Activated naive CD4-positive, alpha-beta T cell treated with anti-CD3 and anti-CD28 coated beads for 36 hours (primary cell): ENCODE data around the gene PPP2R5D. TPM values are rescaled to one million over a fixed set of nuclear protein-coding genes. Genes with fewer than 3 reads are reported as not detected.

Experiments
- CTCF ChIA-PET: fragments of 350-600 bp; sonication (Branson Sonifier 250); formaldehyde crosslinking; loops from one replicate; lab custom pipeline; 2021; ENCODE audit warnings: antibody characterized with exemption; lab: Charles Lee
- DNase-seq: peaks from one replicate; pipeline ENCODE4 v3.0.0-alpha.2; 2020
- H3K27ac Mint-ChIP-seq: one replicate; pipeline ENCODE4 v1.8.0; 2021; ENCODE audit warnings: mild to moderate bottlenecking, mixed read lengths
- H3K27me3 Mint-ChIP-seq: one replicate; pipeline ENCODE4 v1.8.0; 2021; ENCODE audit warnings: low read depth, mixed read lengths
- H3K36me3 Mint-ChIP-seq: one replicate; pipeline ENCODE4 v1.8.0; 2021; ENCODE audit warnings: low read depth, mixed read lengths
- H3K4me1 Mint-ChIP-seq: one replicate; pipeline ENCODE4 v1.8.0; 2021; ENCODE audit warnings: low read depth, mixed read lengths
- H3K4me3 Mint-ChIP-seq: one replicate; pipeline ENCODE4 v1.8.0; 2021; ENCODE audit warnings: mild to moderate bottlenecking, moderate library complexity, mixed read lengths
- H3K9me3 Mint-ChIP-seq: one replicate; pipeline ENCODE4 v1.8.0; 2021; ENCODE audit warnings: mixed read lengths
- intact Hi-C: fragments of 100-400 bp; cut with micrococcal nuclease; formaldehyde crosslinking; loops from one replicate; pipeline ENCODE4 v1.15.1; 2023
- total RNA-seq, 2 experiments: library from RNA; stranded (reverse); gene quantifications; one replicate each; pipeline ENCODE4 v1.2.3, GENCODE V29; 2021

PPP2R5D gene
- total RNA-seq, 2 experiments from 2014 or later = 52.4 to 54.4 TPM

- intact Hi-C loops = loop anchor here (1.0 kb wide), 5 partner anchors 39 to 152 kb away; partner anchors contain the start of genes KLHDC3, PEX6 and SRF
- H3K4me1 Mint-ChIP-seq = peaks cover 39% of the 10 kb centered on the region
- CTCF ChIA-PET = interaction anchor here (0.7 to 2.9 kb wide), 5 partner anchors 10 to 125 kb away, joined by 3 to 17 read pairs (median 3); partner anchors contain the start of genes CNPY3, KLHDC3 and MEA1
- H3K9me3 Mint-ChIP-seq = no peaks in the 10 kb centered on the region
- peak within 1 kb of the TSS; percentile 99 for H3K4me3 Mint-ChIP-seq
- peak; percentile 96 for DNase-seq
- H3K36me3 Mint-ChIP-seq = peaks cover 33% of the 10 kb centered on the region
- H3K27ac Mint-ChIP-seq = peak within 1 kb of the TSS; percentile 90
- H3K27me3 Mint-ChIP-seq = no peaks in the 10 kb centered on the region
These were observed 69.3 kb downstream of the PPP2R5D start, which contains the start of gene CUL7 for GRCh38 chr6:43053545-43054205. Gene CUL7, minus strand, starts transcription at chr6:43053851. Its CDS starts 1,063 bp downstream, at chr6:43052788.

GRCh38 chr6:43054206-43054943 is 70.0 kb downstream of the PPP2R5D start:
- Mint-ChIP-seq H3K27ac (peak overlapping the region; percentile 90), H3K9me3 (no peaks in the 10 kb centered on the region), H3K4me1 (peaks cover 43% of the 10 kb centered on the region), H3K27me3 (no peaks in the 10 kb centered on the region), H3K36me3 (peaks cover 30% of the 10 kb centered on the region), H3K4me3 (peak overlapping the region; percentile 99)
- CTCF ChIA-PET = interaction anchor here (0.7 to 2.9 kb wide), 7 partner anchors 9 to 125 kb away, joined by 3 to 17 read pairs (median 3); partner anchors contain the start of genes CNPY3, KLHDC3 and MEA1
- intact Hi-C loops = no loop called here
- no peak for DNase-seq

GRCh38 chr6:43055966-43056365 is 71.6 kb downstream of the PPP2R5D start:
- Mint-ChIP-seq H3K36me3 (peaks cover 20% of the 10 kb centered on the region), H3K27me3 (no peaks in the 10 kb centered on the region), H3K27ac (no peak overlapping the region), H3K4me1 (peaks cover 49% of the 10 kb centered on the region), H3K9me3 (no peaks in the 10 kb centered on the region), H3K4me3 (no peak overlapping the region)
- no peak for DNase-seq
- intact Hi-C loops = loop anchor here (5.0 kb wide), 2 partner anchors 274 to 571 kb away; partner anchors contain the start of genes BICRAL and GTPBP2
- CTCF ChIA-PET = interaction anchor here (1.0 to 1.3 kb wide), 2 partner anchors 83 to 154 kb away, joined by 3 read pairs; no protein-coding TSS in a partner anchor

GRCh38 chr6:43058531-43058930 is 74.2 kb downstream of the PPP2R5D start:
- no peaks in the 10 kb centered on the region for H3K27me3 Mint-ChIP-seq
- peak overlapping the region; percentile 86 for H3K4me3 Mint-ChIP-seq
- CTCF ChIA-PET = interaction anchor here (0.6 to 2.3 kb wide), 2 partner anchors 85 to 596 kb away, joined by 4 to 8 read pairs; no protein-coding TSS in a partner anchor
- H3K9me3 Mint-ChIP-seq = no peaks in the 10 kb centered on the region
- peak overlapping the region; percentile 93 for H3K27ac Mint-ChIP-seq
- H3K4me1 Mint-ChIP-seq = peaks cover 33% of the 10 kb centered on the region
- DNase-seq = no peak
- H3K36me3 Mint-ChIP-seq = peaks cover 22% of the 10 kb centered on the region
- intact Hi-C loops = loop anchor here (2.0 to 5.0 kb wide), 3 partner anchors 158 to 569 kb away; partner anchors contain the start of genes BICRAL and GTPBP2

- CTCF ChIA-PET = interaction anchor here (0.6 to 2.3 kb wide), 2 partner anchors 84 to 597 kb away, joined by 4 to 8 read pairs; no protein-coding TSS in a partner anchor
- Mint-ChIP-seq H3K4me3 (peak within 1 kb of the TSS; percentile 86), H3K36me3 (peaks cover 18% of the 10 kb centered on the region), H3K27ac (peak within 1 kb of the TSS; percentile 93), H3K9me3 (no peaks in the 10 kb centered on the region), H3K27me3 (no peaks in the 10 kb centered on the region), H3K4me1 (peaks cover 29% of the 10 kb centered on the region)
- peak; percentile 99 for DNase-seq
- intact Hi-C loops = loop anchor here (1.0 to 5.0 kb wide), 11 partner anchors 45 to 568 kb away; partner anchors contain the start of genes BICRAL, CNPY3, GTPBP2 and KLHDC3
These were observed 75.0 kb downstream of the PPP2R5D start, which contains the start of the genes KLC4 and MRPL2 for GRCh38 chr6:43059168-43060033. Gene KLC4, plus strand, starts transcription at chr6:43059631. Its CDS starts 1,705 bp downstream, at chr6:43061336. Gene MRPL2, minus strand, starts transcription at chr6:43059434. Its CDS starts 53 bp downstream, at chr6:43059381.

- intact Hi-C loops = no loop called here
- Mint-ChIP-seq H3K27ac (peak overlapping the region; percentile 93), H3K36me3 (peaks cover 18% of the 10 kb centered on the region), H3K4me1 (peaks cover 29% of the 10 kb centered on the region), H3K27me3 (no peaks in the 10 kb centered on the region), H3K9me3 (no peaks in the 10 kb centered on the region), H3K4me3 (peak overlapping the region; percentile 86)
- DNase-seq = no peak
- CTCF ChIA-PET = interaction anchor here (2.3 kb wide), 1 partner anchor 83 kb away, joined by 8 read pairs; no protein-coding TSS in a partner anchor
These were observed 75.8 kb downstream of the PPP2R5D start for GRCh38 chr6:43060034-43060754.

- Mint-ChIP-seq H3K27me3 (no peaks in the 10 kb centered on the region), H3K36me3 (peaks cover 14% of the 10 kb centered on the region), H3K27ac (no peak overlapping the region), H3K4me1 (peaks cover 29% of the 10 kb centered on the region), H3K9me3 (no peaks in the 10 kb centered on the region), H3K4me3 (peak overlapping the region; percentile 86)
- DNase-seq = no peak
- CTCF ChIA-PET = interaction anchor here (1.0 kb wide), 1 partner anchor 9 kb away, joined by 6 read pairs; no protein-coding TSS in a partner anchor
- intact Hi-C loops = no loop called here
These were observed 76.6 kb downstream of the PPP2R5D start for GRCh38 chr6:43060755-43061633.

- Mint-ChIP-seq H3K4me3 (no peak overlapping the region), H3K9me3 (no peaks in the 10 kb centered on the region), H3K27me3 (no peaks in the 10 kb centered on the region), H3K27ac (no peak overlapping the region), H3K4me1 (peaks cover 29% of the 10 kb centered on the region), H3K36me3 (peaks cover 11% of the 10 kb centered on the region)
- DNase-seq = no peak
- CTCF ChIA-PET = no interaction called here
- intact Hi-C loops = no loop called here
These were observed 77.5 kb downstream of the PPP2R5D start for GRCh38 chr6:43061861-43062260.
